ENCODE results near the gene SVEP1.

SVEP1 gene

GRCh38 chr9:110520120-110520701 is 59.3 kb downstream of the SVEP1 start:
- Histone ChIP-seq H3K9me3 (ENCODE audit: control insufficient read depth in 1 of 2, low read length in 2 of 2) (no peaks in the 10 kb centered on the region), H3K36me3 (ENCODE audit: control insufficient read depth in 1 of 2, insufficient read depth in 2 of 2, low read length in 2 of 2) (no peaks in the 10 kb centered on the region), H3K4me3 (ENCODE audit: low read depth in 1 of 2, low read length in 2 of 2) (no peak overlapping the region), H3K27ac (ENCODE audit: low read length) (no peak overlapping the region), H3K4me1 (ENCODE audit: control insufficient read depth in 1 of 2, insufficient read depth in 2 of 2, low read length in 2 of 2) (no peaks in the 10 kb centered on the region), H3K27me3 (ENCODE audit: low read depth, low read length) (no peaks in the 10 kb centered on the region)

GRCh38 chr9:110517483-110517882 is 62.1 kb downstream of the SVEP1 start:
- Histone ChIP-seq H3K36me3 (ENCODE audit: control insufficient read depth in 1 of 2, insufficient read depth in 2 of 2, low read length in 2 of 2) (no peaks in the 10 kb centered on the region), H3K9me3 (ENCODE audit: control insufficient read depth in 1 of 2, low read length in 2 of 2) (no peaks in the 10 kb centered on the region), H3K4me3 (ENCODE audit: low read depth in 1 of 2, low read length in 2 of 2) (no peak overlapping the region), H3K27ac (ENCODE audit: low read length) (no peak overlapping the region), H3K27me3 (ENCODE audit: low read depth, low read length) (no peaks in the 10 kb centered on the region), H3K4me1 (ENCODE audit: control insufficient read depth in 1 of 2, insufficient read depth in 2 of 2, low read length in 2 of 2) (no peaks in the 10 kb centered on the region)

DNA sequence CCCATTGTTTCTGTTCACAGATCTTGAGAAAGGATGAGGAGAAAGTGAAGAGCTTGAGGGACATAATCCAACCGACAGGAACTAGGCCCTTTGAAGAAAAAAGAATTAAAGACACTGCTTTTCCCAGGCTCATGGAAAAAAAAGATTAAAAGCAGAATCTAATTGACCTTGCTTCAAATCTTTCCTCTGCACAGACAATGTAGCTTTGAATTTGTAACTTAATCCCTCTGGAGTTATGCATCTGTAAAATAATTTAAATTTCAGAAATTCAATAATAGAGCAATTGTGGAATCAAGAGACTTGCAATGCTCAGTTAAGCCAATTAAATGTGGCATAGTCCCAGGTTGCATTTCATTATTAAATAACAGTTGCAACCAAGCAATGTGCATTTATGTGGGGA is 64.6 kb downstream of the SVEP1 start:
- H3K36me3 ChIP-seq (ENCODE audit: control insufficient read depth in 1 of 2, insufficient read depth in 2 of 2, low read length in 2 of 2): peaks cover 0 to 3% of the 10 kb centered on the region in 2 donors
- no peak overlapping the region for H3K4me3 ChIP-seq (ENCODE audit: low read depth in 1 of 2, low read length in 2 of 2)
- no peaks in the 10 kb centered on the region for H3K9me3 ChIP-seq (ENCODE audit: control insufficient read depth in 1 of 2, low read length in 2 of 2)
- no peaks in the 10 kb centered on the region for H3K27me3 ChIP-seq (ENCODE audit: low read depth, low read length)
- no peaks in the 10 kb centered on the region for H3K4me1 ChIP-seq (ENCODE audit: control insufficient read depth in 1 of 2, insufficient read depth in 2 of 2, low read length in 2 of 2)
- no peak overlapping the region for H3K27ac ChIP-seq (ENCODE audit: low read length)

DNA sequence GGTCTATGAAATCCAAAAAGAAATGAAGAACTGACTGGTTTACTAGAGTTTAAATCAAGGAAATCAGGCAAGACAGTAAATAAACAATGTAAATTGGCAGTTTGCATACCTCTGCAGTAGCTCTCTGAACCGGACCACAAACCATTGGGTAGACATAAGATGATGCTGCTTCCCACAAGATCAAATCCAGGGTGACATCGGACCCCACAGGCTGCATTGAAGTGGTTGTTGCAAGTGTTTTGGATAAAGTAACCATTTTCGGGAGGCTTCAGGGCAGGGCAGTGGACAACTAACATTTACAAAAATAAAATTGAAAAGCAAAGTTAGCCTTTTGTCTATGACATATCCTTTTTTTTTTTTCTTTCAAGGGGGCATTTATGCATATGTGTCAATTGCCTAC is 66.7 kb downstream of the SVEP1 start:
- Histone ChIP-seq H3K4me1 (ENCODE audit: control insufficient read depth in 1 of 2, insufficient read depth in 2 of 2, low read length in 2 of 2) (no peaks in the 10 kb centered on the region), H3K36me3 (ENCODE audit: control insufficient read depth in 1 of 2, insufficient read depth in 2 of 2, low read length in 2 of 2) (peaks cover 0 to 5% of the 10 kb centered on the region in 2 donors), H3K27ac (ENCODE audit: low read length) (no peak overlapping the region), H3K9me3 (ENCODE audit: control insufficient read depth in 1 of 2, low read length in 2 of 2) (no peaks in the 10 kb centered on the region), H3K27me3 (ENCODE audit: low read depth, low read length) (no peaks in the 10 kb centered on the region), H3K4me3 (ENCODE audit: low read depth in 1 of 2, low read length in 2 of 2) (no peak overlapping the region)

- no peaks in the 10 kb centered on the region for H3K9me3 ChIP-seq (ENCODE audit: control insufficient read depth in 1 of 2, low read length in 2 of 2)
- peaks cover 0 to 5% of the 10 kb centered on the region in 2 donors for H3K36me3 ChIP-seq (ENCODE audit: control insufficient read depth in 1 of 2, insufficient read depth in 2 of 2, low read length in 2 of 2)
- no peak overlapping the region for H3K27ac ChIP-seq (ENCODE audit: low read length)
- no peaks in the 10 kb centered on the region for H3K4me1 ChIP-seq (ENCODE audit: control insufficient read depth in 1 of 2, insufficient read depth in 2 of 2, low read length in 2 of 2)
- no peaks in the 10 kb centered on the region for H3K27me3 ChIP-seq (ENCODE audit: low read depth, low read length)
- no peak overlapping the region for H3K4me3 ChIP-seq (ENCODE audit: low read depth in 1 of 2, low read length in 2 of 2)
Measured at GRCh38 chr9:110509792-110510191, 69.7 kb downstream of the SVEP1 start.

DNA sequence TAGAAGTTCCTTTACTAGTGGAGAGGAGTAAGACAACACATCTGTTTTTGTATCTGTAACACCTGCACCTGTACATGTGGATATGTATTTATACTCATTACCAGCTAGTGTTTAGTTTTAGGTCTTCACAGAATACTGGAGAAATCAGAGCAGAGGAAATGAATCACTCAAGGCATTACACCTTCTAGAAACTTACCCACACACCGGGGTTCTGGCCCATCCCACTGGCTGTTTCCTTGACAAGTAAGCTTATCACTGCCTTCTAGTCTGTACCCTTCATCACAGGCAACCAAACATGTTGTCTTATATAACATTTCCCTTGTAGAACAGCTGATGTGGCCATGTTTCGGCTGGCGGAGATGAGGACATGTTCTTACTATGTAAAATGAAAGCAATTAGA is 76.7 kb downstream of the SVEP1 start:
- peaks cover 0 to 5% of the 10 kb centered on the region in 2 donors for H3K36me3 ChIP-seq (ENCODE audit: control insufficient read depth in 1 of 2, insufficient read depth in 2 of 2, low read length in 2 of 2)
- H3K27me3 ChIP-seq (ENCODE audit: low read depth, low read length): no peaks in the 10 kb centered on the region
- no peaks in the 10 kb centered on the region for H3K4me1 ChIP-seq (ENCODE audit: control insufficient read depth in 1 of 2, insufficient read depth in 2 of 2, low read length in 2 of 2)
- no peak overlapping the region for H3K27ac ChIP-seq (ENCODE audit: low read length)
- no peaks in the 10 kb centered on the region for H3K9me3 ChIP-seq (ENCODE audit: control insufficient read depth in 1 of 2, low read length in 2 of 2)
- no peak overlapping the region for H3K4me3 ChIP-seq (ENCODE audit: low read depth in 1 of 2, low read length in 2 of 2)

- H3K4me3 ChIP-seq (ENCODE audit: low read depth in 1 of 2, low read length in 2 of 2): no peak overlapping the region
- no peaks in the 10 kb centered on the region for H3K9me3 ChIP-seq (ENCODE audit: control insufficient read depth in 1 of 2, low read length in 2 of 2)
- H3K36me3 ChIP-seq (ENCODE audit: control insufficient read depth in 1 of 2, insufficient read depth in 2 of 2, low read length in 2 of 2): peaks cover 0 to 5% of the 10 kb centered on the region in 2 donors
- H3K27me3 ChIP-seq (ENCODE audit: low read depth, low read length): no peaks in the 10 kb centered on the region
- H3K27ac ChIP-seq (ENCODE audit: low read length): no peak overlapping the region
- no peaks in the 10 kb centered on the region for H3K4me1 ChIP-seq (ENCODE audit: control insufficient read depth in 1 of 2, insufficient read depth in 2 of 2, low read length in 2 of 2)
Measured at GRCh38 chr9:110499608-110500007, 79.9 kb downstream of the SVEP1 start.

- H3K9me3 ChIP-seq (ENCODE audit: control insufficient read depth in 1 of 2, low read length in 2 of 2): no peaks in the 10 kb centered on the region
- no peaks in the 10 kb centered on the region for H3K36me3 ChIP-seq (ENCODE audit: control insufficient read depth in 1 of 2, insufficient read depth in 2 of 2, low read length in 2 of 2)
- H3K27me3 ChIP-seq (ENCODE audit: low read depth, low read length): no peaks in the 10 kb centered on the region
- H3K4me3 ChIP-seq (ENCODE audit: low read depth in 1 of 2, low read length in 2 of 2): no peak overlapping the region
- H3K4me1 ChIP-seq (ENCODE audit: control insufficient read depth in 1 of 2, insufficient read depth in 2 of 2, low read length in 2 of 2): no peaks in the 10 kb centered on the region
- H3K27ac ChIP-seq (ENCODE audit: low read length): no peak overlapping the region
Measured at GRCh38 chr9:110487196-110487595, 92.3 kb downstream of the SVEP1 start.

DNA sequence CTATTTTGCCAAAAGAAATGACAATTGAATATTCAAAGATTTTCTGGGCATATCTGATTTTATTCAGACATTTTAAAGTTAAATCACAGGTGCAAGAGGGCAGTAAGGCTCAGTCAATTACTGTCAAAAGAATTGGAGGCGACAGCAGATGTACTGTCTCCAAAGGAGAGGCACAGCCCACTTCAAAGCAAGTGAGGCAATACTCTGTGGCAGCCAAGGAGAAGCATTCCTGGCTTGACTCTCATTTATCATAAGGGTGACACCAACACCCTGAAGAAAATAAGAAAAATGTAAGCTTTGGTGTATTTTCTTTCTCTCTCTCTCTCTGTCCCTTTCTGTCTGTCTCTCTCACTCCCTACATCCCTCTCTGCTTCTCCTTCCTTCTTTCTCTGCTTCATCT is 93.3 kb downstream of the SVEP1 start:
- Histone ChIP-seq H3K9me3 (ENCODE audit: control insufficient read depth in 1 of 2, low read length in 2 of 2) (no peaks in the 10 kb centered on the region), H3K27me3 (ENCODE audit: low read depth, low read length) (no peaks in the 10 kb centered on the region), H3K36me3 (ENCODE audit: control insufficient read depth in 1 of 2, insufficient read depth in 2 of 2, low read length in 2 of 2) (no peaks in the 10 kb centered on the region), H3K4me3 (ENCODE audit: low read depth in 1 of 2, low read length in 2 of 2) (no peak overlapping the region), H3K27ac (ENCODE audit: low read length) (no peak overlapping the region), H3K4me1 (ENCODE audit: control insufficient read depth in 1 of 2, insufficient read depth in 2 of 2, low read length in 2 of 2) (no peaks in the 10 kb centered on the region)

GRCh38 chr9:110479481-110479880 is 100.1 kb downstream of the SVEP1 start:
- Histone ChIP-seq H3K9me3 (ENCODE audit: control insufficient read depth in 1 of 2, low read length in 2 of 2) (no peaks in the 10 kb centered on the region), H3K27ac (ENCODE audit: low read length) (no peak overlapping the region), H3K36me3 (ENCODE audit: control insufficient read depth in 1 of 2, insufficient read depth in 2 of 2, low read length in 2 of 2) (peaks cover 0 to 4% of the 10 kb centered on the region in 2 donors), H3K27me3 (ENCODE audit: low read depth, low read length) (no peaks in the 10 kb centered on the region), H3K4me3 (ENCODE audit: low read depth in 1 of 2, low read length in 2 of 2) (no peak overlapping the region), H3K4me1 (ENCODE audit: control insufficient read depth in 1 of 2, insufficient read depth in 2 of 2, low read length in 2 of 2) (no peaks in the 10 kb centered on the region)

DNA sequence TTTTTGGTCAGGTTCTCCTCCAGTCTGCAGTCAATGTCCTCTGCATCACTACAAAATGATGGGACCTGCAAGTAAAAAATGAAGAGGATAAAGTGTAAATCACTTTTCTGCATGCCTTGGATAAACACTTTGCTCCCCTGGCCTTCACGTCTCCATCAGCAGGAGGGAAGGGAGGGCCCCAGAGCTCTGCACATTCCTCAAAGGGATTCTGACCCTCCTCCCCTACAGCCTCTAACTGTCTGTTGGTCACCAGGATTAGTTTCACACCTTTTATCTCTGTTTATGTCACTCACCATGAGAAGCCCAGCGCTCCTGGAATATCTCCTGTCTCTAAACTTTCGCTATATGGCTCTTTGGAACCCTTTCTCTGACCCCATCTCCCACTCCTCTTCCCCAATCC is 103.3 kb downstream of the SVEP1 start:
- Histone ChIP-seq H3K9me3 (ENCODE audit: control insufficient read depth in 1 of 2, low read length in 2 of 2) (no peaks in the 10 kb centered on the region), H3K36me3 (ENCODE audit: control insufficient read depth in 1 of 2, insufficient read depth in 2 of 2, low read length in 2 of 2) (peaks cover 0 to 4% of the 10 kb centered on the region in 2 donors), H3K4me1 (ENCODE audit: control insufficient read depth in 1 of 2, insufficient read depth in 2 of 2, low read length in 2 of 2) (no peaks in the 10 kb centered on the region), H3K27ac (ENCODE audit: low read length) (no peak overlapping the region), H3K4me3 (ENCODE audit: low read depth in 1 of 2, low read length in 2 of 2) (no peak overlapping the region), H3K27me3 (ENCODE audit: low read depth, low read length) (no peaks in the 10 kb centered on the region)

DNA sequence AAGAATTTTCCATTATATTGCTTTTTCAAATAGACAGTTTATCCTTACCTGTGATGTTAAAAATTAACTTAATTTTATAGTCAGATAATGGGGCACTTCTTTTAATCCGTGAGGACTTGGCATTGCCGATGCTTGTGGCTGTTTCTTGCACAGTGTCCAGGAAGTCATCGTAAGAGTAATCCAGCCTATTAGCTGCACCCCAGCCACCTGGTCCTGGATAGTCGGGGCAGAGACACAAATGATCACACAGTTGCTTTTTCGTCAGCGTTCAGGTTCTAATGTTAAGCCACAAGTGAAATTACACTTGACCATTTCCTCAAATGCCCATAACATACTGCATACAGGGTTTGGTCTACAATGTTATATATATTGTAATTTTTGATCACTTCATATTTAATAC is 107.4 kb downstream of the SVEP1 start:
- Histone ChIP-seq H3K27ac (ENCODE audit: low read length) (no peak overlapping the region), H3K4me3 (ENCODE audit: low read depth in 1 of 2, low read length in 2 of 2) (no peak overlapping the region), H3K9me3 (ENCODE audit: control insufficient read depth in 1 of 2, low read length in 2 of 2) (no peaks in the 10 kb centered on the region), H3K27me3 (ENCODE audit: low read depth, low read length) (no peaks in the 10 kb centered on the region), H3K36me3 (ENCODE audit: control insufficient read depth in 1 of 2, insufficient read depth in 2 of 2, low read length in 2 of 2) (no peaks in the 10 kb centered on the region), H3K4me1 (ENCODE audit: control insufficient read depth in 1 of 2, insufficient read depth in 2 of 2, low read length in 2 of 2) (no peaks in the 10 kb centered on the region)
